Neuronal stem cell (in vitro differentiated cells): ENCODE results near the gene OTX1.

Experiments
- DNase-seq: peaks from one replicate; pipeline ENCODE4 v3.0.0-alpha.2; 2013; ENCODE audit warnings: low spot score
- H2AFZ ChIP-seq: one replicate; pipeline ENCODE4 v1.6.1; 2013; ENCODE audit warnings: mild to moderate bottlenecking, low read length, inconsistent platforms
- H2AK5ac ChIP-seq: 2 replicates; pipeline ENCODE4 v1.6.1; 2013; ENCODE audit warnings: low read depth, mild to moderate bottlenecking, inconsistent platforms, low read length, moderate library complexity, mixed read lengths
- H2BK120ac ChIP-seq: 2 replicates; pipeline ENCODE4 v1.6.1; 2013; ENCODE audit warnings: low read depth, mild to moderate bottlenecking, inconsistent platforms, low read length, moderate library complexity, mixed read lengths
- H2BK12ac ChIP-seq: one replicate; pipeline ENCODE4 v1.6.1; 2013; ENCODE audit warnings: low read length, inconsistent platforms
- H2BK15ac ChIP-seq: 2 replicates; pipeline ENCODE4 v1.6.1; 2013; ENCODE audit warnings: mild to moderate bottlenecking, low read length, inconsistent platforms, mixed read lengths
- H2BK5ac ChIP-seq: one replicate; pipeline ENCODE4 v1.6.1; 2013; ENCODE audit warnings: inconsistent platforms, mild to moderate bottlenecking, low read length, moderate library complexity
- H3K14ac ChIP-seq: one replicate; pipeline ENCODE4 v1.6.1; 2013; ENCODE audit warnings: low read length, inconsistent platforms
- H3K18ac ChIP-seq: 2 replicates; pipeline ENCODE4 v1.6.1; 2013; ENCODE audit warnings: low read length, inconsistent platforms
- H3K23ac ChIP-seq: 2 replicates; pipeline ENCODE4 v1.6.1; 2013; ENCODE audit warnings: low read depth, mild to moderate bottlenecking, mixed read lengths, low read length, inconsistent platforms; ENCODE audit not compliant: poor library complexity
- H3K27ac ChIP-seq: replicated peaks from 3 replicates; pipeline ENCODE4 v1.5.1; 2013; ENCODE audit warnings: low read length, inconsistent platforms
- H3K27me3 ChIP-seq, 3 experiments: 2 replicates each; pipeline ENCODE4 v1.6.1; 2013; ENCODE audit warnings: low read length in 3 of 3, mild to moderate bottlenecking in 2 of 3, inconsistent platforms in 1 of 3, low read depth in 1 of 3, mixed read lengths in 1 of 3, moderate library complexity in 1 of 3; ENCODE audit not compliant: control insufficient read depth in 3 of 3, insufficient read depth in 3 of 3
- H3K36me3 ChIP-seq, 2 donors: replicated peaks in 1 of 2; 2 replicates each; pipeline ENCODE4 v1.6.1; 2013; ENCODE audit warnings: low read length in 2 of 2; ENCODE audit not compliant: control insufficient read depth in 2 of 2, insufficient read depth in 2 of 2
- H3K4ac ChIP-seq: 2 replicates; pipeline ENCODE4 v1.6.1; 2013; ENCODE audit warnings: inconsistent platforms, mild to moderate bottlenecking, low read length, moderate library complexity
- H3K4me1 ChIP-seq, 2 donors: 1 replicate in 1 of 2; 2 replicates in 1 of 2; pipeline ENCODE4 v1.6.1; 2013; ENCODE audit warnings: low read length in 2 of 2, low read depth in 1 of 2; ENCODE audit not compliant: control insufficient read depth in 2 of 2, insufficient read depth in 1 of 2
- H3K4me2 ChIP-seq: one replicate; pipeline ENCODE4 v1.6.1; 2013; ENCODE audit warnings: mild to moderate bottlenecking, low read length, inconsistent platforms; ENCODE audit not compliant: insufficient read depth, poor library complexity, severe bottlenecking
- H3K4me3 ChIP-seq, 2 donors: 2 replicates each; pipeline ENCODE4 v1.5.1; 2013; ENCODE audit warnings: low read length in 2 of 2, mild to moderate bottlenecking in 2 of 2, inconsistent platforms in 1 of 2, moderate library complexity in 1 of 2
- H3K79me1 ChIP-seq: one replicate; pipeline ENCODE4 v1.6.1; 2013; ENCODE audit warnings: low read depth, mild to moderate bottlenecking, inconsistent platforms, low read length, moderate library complexity
- H3K9ac ChIP-seq: one replicate; pipeline ENCODE4 v1.6.1; 2013; ENCODE audit warnings: mild to moderate bottlenecking, low read depth, low read length, inconsistent platforms; ENCODE audit not compliant: poor library complexity
- H3K9me3 ChIP-seq, 2 donors: replicated peaks in 1 of 2; 2 replicates each; pipeline versions ENCODE3 to v1.6.1; 2013; ENCODE audit warnings: low read length in 2 of 2, mild to moderate bottlenecking in 2 of 2, inconsistent platforms in 1 of 2, low read depth in 1 of 2, mixed read lengths in 1 of 2, moderate library complexity in 1 of 2; ENCODE audit not compliant: control insufficient read depth in 2 of 2, insufficient read depth in 1 of 2
- H4K8ac ChIP-seq: one replicate; pipeline ENCODE4 v1.6.1; 2013; ENCODE audit warnings: low read depth, mild to moderate bottlenecking, inconsistent platforms, low read length, moderate library complexity
- H4K91ac ChIP-seq: one replicate; pipeline ENCODE4 v1.6.1; 2013; ENCODE audit warnings: low read length, low read depth, mild to moderate bottlenecking, inconsistent platforms; ENCODE audit not compliant: poor library complexity
- WGBS, 2 donors: extraction: QIAGEN DNeasy Blood & Tissue Kit; methylation state at CpG; one replicate each; pipeline ENCODE4 v1.1.7; 2013; ENCODE audit warnings: missing lambda C conversion rate in 2 of 2, mixed read lengths in 1 of 2; ENCODE audit not compliant: insufficient read length in 2 of 2, insufficient replicate concordance in 1 of 2; ENCODE audit errors: extremely low coverage in 2 of 2; 5-methylcytosine and 5-hydroxymethylcytosine counted together

OTX1 gene

DNA sequence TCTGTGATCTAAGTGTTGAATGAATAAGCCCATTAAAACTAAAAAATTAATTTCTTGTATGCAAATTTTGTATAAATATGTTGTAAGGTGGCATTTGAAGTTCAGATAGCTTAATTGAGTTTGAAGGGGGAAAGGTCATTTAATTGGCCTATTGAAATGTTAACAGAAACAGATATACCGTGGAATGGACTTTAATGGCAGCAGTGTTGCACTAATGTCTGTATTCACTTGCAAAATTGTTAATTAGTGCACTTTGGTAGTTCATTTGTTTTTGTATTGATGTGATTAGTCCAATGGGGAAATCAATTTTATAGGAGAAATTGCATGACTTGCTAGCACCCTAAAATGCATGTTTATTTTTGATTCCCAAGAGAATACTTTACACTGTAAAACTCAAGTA is 41.8 kb upstream of the OTX1 start:
- peaks cover 3 to 48% of the 10 kb centered on the region in 2 donors for H3K4me1 ChIP-seq
- H2BK5ac ChIP-seq: no peak overlapping the region
- no peak overlapping the region for H2BK120ac ChIP-seq
- H3K23ac ChIP-seq: no peak overlapping the region
- H3K36me3 ChIP-seq: peaks cover 0 to 4% of the 10 kb centered on the region in 2 donors
- H4K91ac ChIP-seq: no peak overlapping the region
- H3K27me3 ChIP-seq: no peaks in the 10 kb centered on the region
- WGBS, 2 donors: no CpG with 5 or more reads among the region's 1 CpG
- DNase-seq: no peak
- H3K4ac ChIP-seq: no peak overlapping the region
- H3K79me1 ChIP-seq: no peaks in the 10 kb centered on the region
- H2BK12ac ChIP-seq: no peak overlapping the region
- H3K18ac ChIP-seq: no peak overlapping the region
- H3K27ac ChIP-seq: no peak overlapping the region
- H2AK5ac ChIP-seq: no peak overlapping the region
- no peak overlapping the region for H3K4me2 ChIP-seq
- no peak overlapping the region for H3K14ac ChIP-seq
- H3K9ac ChIP-seq: no peak overlapping the region
- no peak overlapping the region for H4K8ac ChIP-seq
- H3K4me3 ChIP-seq: no peak overlapping the region
- H2BK15ac ChIP-seq: no peak overlapping the region
- no peaks in the 10 kb centered on the region for H3K9me3 ChIP-seq
- H2AFZ ChIP-seq: no peak overlapping the region

DNA sequence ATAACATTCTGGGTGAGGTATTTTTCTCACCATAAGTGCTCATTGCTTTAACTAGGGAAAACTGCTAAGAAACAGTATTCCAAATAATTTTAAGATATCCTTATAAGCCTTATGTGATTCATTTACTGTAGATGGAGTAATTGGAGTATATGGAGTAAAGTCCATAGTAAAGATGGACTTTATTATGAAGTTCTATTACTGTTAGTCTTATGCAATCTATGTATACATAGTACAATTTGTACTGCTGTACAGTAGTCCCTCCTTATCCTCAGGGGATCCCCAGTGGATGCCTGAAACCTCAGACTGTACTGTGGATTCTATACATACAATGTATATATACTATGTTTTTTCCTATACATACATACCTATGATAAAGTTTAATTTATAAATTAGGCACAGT is 41.1 kb upstream of the OTX1 start:
- Histone ChIP-seq H3K4me2 (no peak overlapping the region), H3K23ac (no peak overlapping the region), H3K4me3 (no peak overlapping the region), H3K27ac (no peak overlapping the region), H3K4me1 (peaks cover 3 to 50% of the 10 kb centered on the region in 2 donors), H4K8ac (no peak overlapping the region), H3K36me3 (peaks cover 0 to 4% of the 10 kb centered on the region in 2 donors), H3K9ac (no peak overlapping the region), H3K27me3 (no peaks in the 10 kb centered on the region), H3K79me1 (no peaks in the 10 kb centered on the region), H4K91ac (no peak overlapping the region), H2BK15ac (no peak overlapping the region), H3K18ac (no peak overlapping the region), H3K14ac (no peak overlapping the region), H2AFZ (no peak overlapping the region), H3K4ac (no peak overlapping the region), H2BK5ac (no peak overlapping the region), H2BK120ac (no peak overlapping the region), H3K9me3 (no peaks in the 10 kb centered on the region), H2AK5ac (no peak overlapping the region), H2BK12ac (no peak overlapping the region)
- no peak for DNase-seq

DNA sequence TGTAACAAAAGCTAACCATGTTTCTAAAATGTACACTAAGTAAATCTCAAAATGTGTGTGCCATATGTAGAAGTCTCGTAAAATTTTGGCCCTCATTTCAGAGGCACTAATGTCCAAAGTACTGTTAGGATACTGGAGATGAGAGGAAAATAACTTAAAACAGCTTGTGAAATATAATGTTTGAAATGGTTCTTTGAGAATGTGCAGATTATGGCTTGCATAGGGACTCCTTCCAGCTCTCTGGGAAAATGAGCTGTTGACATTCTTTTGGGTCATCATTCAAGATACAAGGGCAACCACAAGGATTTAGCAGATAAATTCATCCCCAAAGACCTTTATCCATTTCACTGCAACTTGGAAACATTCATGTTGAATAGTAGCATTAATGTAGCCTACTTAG is 38.1 kb upstream of the OTX1 start:
- H2AFZ ChIP-seq: no peak overlapping the region
- DNase-seq: no peak
- H3K18ac ChIP-seq: no peak overlapping the region
- H3K14ac ChIP-seq: no peak overlapping the region
- H2AK5ac ChIP-seq: no peak overlapping the region
- no peak overlapping the region for H4K91ac ChIP-seq
- H2BK5ac ChIP-seq: no peak overlapping the region
- no peaks in the 10 kb centered on the region for H3K79me1 ChIP-seq
- H3K4me2 ChIP-seq: no peak overlapping the region
- H2BK120ac ChIP-seq: no peak overlapping the region
- no peak overlapping the region for H4K8ac ChIP-seq
- peaks cover 3 to 37% of the 10 kb centered on the region in 2 donors for H3K4me1 ChIP-seq
- H3K9ac ChIP-seq: no peak overlapping the region
- H3K27ac ChIP-seq: no peak overlapping the region
- H3K4me3 ChIP-seq: no peak overlapping the region
- H2BK15ac ChIP-seq: no peak overlapping the region
- no peaks in the 10 kb centered on the region for H3K36me3 ChIP-seq
- WGBS, 2 donors: no CpG with 5 or more reads among the region's 1 CpG
- H3K9me3 ChIP-seq: no peaks in the 10 kb centered on the region
- H2BK12ac ChIP-seq: no peak overlapping the region
- no peak overlapping the region for H3K4ac ChIP-seq
- H3K27me3 ChIP-seq: no peaks in the 10 kb centered on the region
- H3K23ac ChIP-seq: no peak overlapping the region

DNA sequence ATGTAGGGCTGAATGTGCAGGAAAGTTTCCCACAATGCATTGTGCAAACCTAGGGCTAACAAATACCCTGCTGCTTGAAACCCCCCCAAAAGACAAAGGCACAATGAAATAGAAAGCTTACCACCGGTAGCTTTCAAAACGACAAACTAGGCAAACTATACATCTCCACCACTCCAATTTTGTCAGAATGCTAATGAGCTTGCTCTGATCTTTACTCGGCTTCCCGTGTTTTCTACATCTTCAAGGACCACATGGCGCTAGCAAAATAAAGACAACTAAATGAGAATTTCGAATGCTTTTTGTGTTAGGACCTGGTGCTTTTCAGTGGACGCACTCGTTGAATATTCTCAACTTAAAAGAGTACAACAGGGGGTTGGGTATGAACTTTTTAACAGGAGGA is 37.2 kb upstream of the OTX1 start:
- DNase-seq: peak; percentile 48
- no peak overlapping the region for H3K23ac ChIP-seq
- H2BK15ac ChIP-seq: no peak overlapping the region
- H2BK5ac ChIP-seq: no peak overlapping the region
- no peak overlapping the region for H2AK5ac ChIP-seq
- H3K27ac ChIP-seq: peak overlapping the region; percentile 87
- no peak overlapping the region for H4K91ac ChIP-seq
- H2AFZ ChIP-seq: peak overlapping the region; percentile 67
- no peak overlapping the region for H2BK12ac ChIP-seq
- no peak overlapping the region for H4K8ac ChIP-seq
- no peak overlapping the region for H3K14ac ChIP-seq
- H2BK120ac ChIP-seq: no peak overlapping the region
- H3K79me1 ChIP-seq: no peaks in the 10 kb centered on the region
- H3K9ac ChIP-seq: no peak overlapping the region
- H3K27me3 ChIP-seq: no peaks in the 10 kb centered on the region
- WGBS, 2 donors: no CpG with 5 or more reads among the region's 8 CpGs
- peak overlapping the region; percentile 31 for H3K4me2 ChIP-seq
- peaks cover 3 to 28% of the 10 kb centered on the region in 2 donors for H3K4me1 ChIP-seq
- no peak overlapping the region for H3K4ac ChIP-seq
- H3K18ac ChIP-seq: no peak overlapping the region
- no peak overlapping the region for H3K4me3 ChIP-seq
- H3K36me3 ChIP-seq: no peaks in the 10 kb centered on the region
- H3K9me3 ChIP-seq: no peaks in the 10 kb centered on the region
